ENCODE results near the gene ANKRD34A.

GRCh38 chr1:145987926-145988325 is 23.6 kb upstream of the ANKRD34A start:
- TF ChIP-seq CTCF (IDR thresholded peaks at IDR 0.05 in 2 of 3, conservative IDR thresholded peaks at IDR 0.05 in 1 of 3; ENCODE audit: borderline replicate concordance in 1 of 3, insufficient read depth in 1 of 3, low read depth in 2 of 3, low read length in 2 of 3): no peak
- TF ChIP-seq CBX3 (IDR thresholded peaks at IDR 0.05; ENCODE audit: low read depth): no peak
- TF ChIP-seq POLR2AphosphoS5 (IDR thresholded peaks at IDR 0.05; ENCODE audit: low read depth, low read length): no peak
- no peak for TF ChIP-seq ZBTB33 (IDR thresholded peaks at IDR 0.05; ENCODE audit: extremely low read depth, insufficient replicate concordance, low read length)
- TF ChIP-seq EZH2 (IDR thresholded peaks at IDR 0.05): no peak
- TF ChIP-seq ELF1 (IDR thresholded peaks at IDR 0.05; ENCODE audit: borderline replicate concordance, low read depth): no peak
- no peak for TF ChIP-seq ZFX (IDR thresholded peaks at IDR 0.05)
- no peak for TF ChIP-seq POLR2A (IDR thresholded peaks at IDR 0.05; ENCODE audit: borderline replicate concordance, extremely low read depth, insufficient read depth, insufficient read length)
- TF ChIP-seq JUND (IDR thresholded peaks at IDR 0.05): no peak
- TF ChIP-seq CEBPB (IDR thresholded peaks at IDR 0.05; ENCODE audit: low read depth): no peak
- no peak for TF ChIP-seq SIN3A (IDR thresholded peaks at IDR 0.05; ENCODE audit: low read depth)
- no peak for TF ChIP-seq REST (IDR thresholded peaks at IDR 0.05; ENCODE audit: low read depth)
- TF ChIP-seq ZNF274 (IDR thresholded peaks at IDR 0.05; ENCODE audit: low read depth, low read length): no peak

All from HCT116 (cell line).